ENCODE measurements around the gene HNF1B.

GRCh38 chr17:37711113-37711512 is 33.7 kb downstream of the HNF1B start:
- TF ChIP-seq POLR2A (IDR thresholded peaks at IDR 0.05; ENCODE audit: low read depth, low read length) (no peak), POLR2AphosphoS5 (IDR thresholded peaks at IDR 0.05; ENCODE audit: low read depth, low read length) (no peak), TAF1 (IDR thresholded peaks at IDR 0.05; ENCODE audit: borderline replicate concordance, low read depth, low read length) (no peak)

Measured in GM12892 (cell line).